NCI-H2196 (cell line): ENCODE measurements around the gene CEP192.
"Not testable (repeated sequence)": the region's sequence is repeated elsewhere in the genome, so short reads cannot be mapped to it uniquely, and the experiment has no call there.

Experiments used
- DNase-seq: peaks from one replicate; lab custom pipeline; 2025; ENCODE audit not compliant: unreplicated experiment; lab: John Stamatoyannopoulos, UW

CEP192 gene

GRCh38 chr18:12993439-12993838 is 2.3 kb downstream of the CEP192 start:
- DNase-seq, result no peak

- no peak for DNase-seq
These were observed 4.3 kb downstream of the CEP192 start for GRCh38 chr18:12995424-12995823.

GRCh38 chr18:12995952-12996477 is 4.9 kb downstream of the CEP192 start:
- DNase-seq, result no peak

GRCh38 chr18:12996661-12997292 is 5.6 kb downstream of the CEP192 start:
- no peak for DNase-seq

- DNase-seq, result not testable (repeated sequence)
These were observed 6.2 kb downstream of the CEP192 start for GRCh38 chr18:12997330-12997729.

GRCh38 chr18:12998332-12999060 is 7.3 kb downstream of the CEP192 start:
- no peak for DNase-seq

- DNase-seq, result peak; percentile 15
These were observed 12.3 kb downstream of the CEP192 start for GRCh38 chr18:13003466-13003896.

GRCh38 chr18:13004396-13004795 is 13.2 kb downstream of the CEP192 start:
- no peak for DNase-seq

GRCh38 chr18:13005289-13005688 is 14.1 kb downstream of the CEP192 start:
- no peak for DNase-seq

GRCh38 chr18:13006531-13007247 is 15.5 kb downstream of the CEP192 start:
- no peak for DNase-seq

- no peak for DNase-seq
These were observed 16.0 kb downstream of the CEP192 start for GRCh38 chr18:13007248-13007560.

GRCh38 chr18:13011719-13012118 is 20.6 kb downstream of the CEP192 start:
- DNase-seq, result no peak

GRCh38 chr18:13014232-13014631 is 23.1 kb downstream of the CEP192 start:
- DNase-seq, result no peak

- no peak for DNase-seq
These were observed 23.7 kb downstream of the CEP192 start for GRCh38 chr18:13014818-13015217.

- DNase-seq, result no peak
These were observed 26.2 kb downstream of the CEP192 start for GRCh38 chr18:13017247-13017875.

- no peak for DNase-seq
These were observed 27.2 kb downstream of the CEP192 start for GRCh38 chr18:13018374-13018773.

- no peak for DNase-seq
These were observed 28.1 kb downstream of the CEP192 start for GRCh38 chr18:13019301-13019700.

GRCh38 chr18:13022644-13023043 is 31.5 kb downstream of the CEP192 start:
- DNase-seq, result no peak

- no peak for DNase-seq
These were observed 34.1 kb downstream of the CEP192 start for GRCh38 chr18:13025233-13025632.

- no peak for DNase-seq
These were observed 35.6 kb downstream of the CEP192 start for GRCh38 chr18:13026583-13027270.

GRCh38 chr18:13028869-13029268 is 37.7 kb downstream of the CEP192 start:
- no peak for DNase-seq
